HEK293 (cell line): Measurements from ENCODE around the gene FRMD4A.

ENCODE experiments used
- CTCF ChIP-seq: fragments of 450-650 bp; formaldehyde crosslinking; IDR thresholded peaks from 2 replicates; pipeline ENCODE4 v1.5.1; 2016; ENCODE audit warnings: missing biosample characterization, missing genetic modification characterization
- KLF1 ChIP-seq: fragments of 450-650 bp; formaldehyde crosslinking; IDR thresholded peaks from 2 replicates; pipeline ENCODE4 v1.5.1; 2016; ENCODE audit warnings: missing biosample characterization, missing genetic modification characterization
- PBX3 ChIP-seq: sonication (generic); formaldehyde crosslinking; IDR thresholded peaks from 2 replicates; pipeline ENCODE4 v1.8.1; 2022; ENCODE audit warnings: mild to moderate bottlenecking, moderate library complexity, missing genetic modification reagents
- SP2 ChIP-seq: fragments of 450-650 bp; formaldehyde crosslinking; IDR thresholded peaks from 2 replicates; pipeline ENCODE4 v1.5.1; 2016; ENCODE audit warnings: missing biosample characterization, missing genetic modification characterization
- YY2 ChIP-seq: fragments of 450-650 bp; formaldehyde crosslinking; IDR thresholded peaks from 2 replicates; pipeline ENCODE4 v1.5.1; 2016; ENCODE audit warnings: missing biosample characterization, missing genetic modification characterization
- ZNF112 ChIP-seq: fragments of 450-650 bp; formaldehyde crosslinking; IDR thresholded peaks from 2 replicates; pipeline ENCODE4 v1.5.0; 2017; ENCODE audit warnings: missing biosample characterization, missing genetic modification characterization
- ZNF223 ChIP-seq: fragments of 450-650 bp; formaldehyde crosslinking; IDR thresholded peaks from 2 replicates; pipeline ENCODE4 v1.5.1; 2016; ENCODE audit warnings: missing biosample characterization, missing genetic modification characterization
- ZNF302 ChIP-seq: fragments of 450-650 bp; formaldehyde crosslinking; IDR thresholded peaks from 2 replicates; pipeline ENCODE4 v1.5.1; 2016; ENCODE audit warnings: missing biosample characterization, missing genetic modification characterization, low read depth
- ZNF416 ChIP-seq: fragments of 450-650 bp; formaldehyde crosslinking; IDR thresholded peaks from 2 replicates; pipeline ENCODE4 v1.5.1; 2016; ENCODE audit warnings: missing biosample characterization, missing genetic modification characterization
- ZNF521 ChIP-seq: fragments of 450-650 bp; formaldehyde crosslinking; IDR thresholded peaks from 2 replicates; pipeline ENCODE4 v1.5.1; 2017; ENCODE audit warnings: missing biosample characterization, mild to moderate bottlenecking, missing genetic modification characterization
- ZNF571 ChIP-seq: fragments of 450-650 bp; formaldehyde crosslinking; IDR thresholded peaks from 2 replicates; pipeline ENCODE4 v1.5.0; 2017; ENCODE audit warnings: missing biosample characterization, missing genetic modification characterization
- ZNF580 ChIP-seq: fragments of 450-650 bp; formaldehyde crosslinking; IDR thresholded peaks from 2 replicates; pipeline ENCODE4 v1.5.1; 2016; ENCODE audit warnings: missing biosample characterization, missing genetic modification characterization
- ZSCAN16 ChIP-seq: fragments of 450-650 bp; formaldehyde crosslinking; IDR thresholded peaks from 2 replicates; pipeline ENCODE4 v1.5.1; 2016; ENCODE audit warnings: missing biosample characterization, missing genetic modification characterization
- ZSCAN23 ChIP-seq: fragments of 450-650 bp; formaldehyde crosslinking; IDR thresholded peaks from 2 replicates; pipeline ENCODE4 v1.5.1; 2016; ENCODE audit warnings: missing biosample characterization, missing genetic modification characterization

GRCh38 chr10:13809427-13809826 lies 521.3 kb downstream of the FRMD4A start:
- no peak for TF ChIP-seq CTCF
- TF ChIP-seq ZSCAN23 (tag by site-specific recombination), result no peak
- no peak for TF ChIP-seq PBX3
- no peak for TF ChIP-seq ZNF416
- TF ChIP-seq ZNF521 (tag by site-specific recombination), result no peak
- no peak for TF ChIP-seq ZSCAN16
- TF ChIP-seq ZNF571 (tag by site-specific recombination), result no peak
- TF ChIP-seq ZNF223 (tag by site-specific recombination), result no peak
- TF ChIP-seq SP2 (tag by site-specific recombination), result no peak
- TF ChIP-seq YY2 (tag by site-specific recombination), result no peak
- TF ChIP-seq ZNF580 (tag by site-specific recombination), result no peak
- TF ChIP-seq KLF1 (tag by site-specific recombination), result no peak
- TF ChIP-seq ZNF302, result no peak
- TF ChIP-seq ZNF112 (tag by site-specific recombination), result no peak
